GM21360 (cell line): Measurements from ENCODE around the gene HIVEP3.

ENCODE experiments used
- ATAC-seq: cut with Tn5 transposase; IDR thresholded peaks from one replicate; pipeline ENCODE4 v1.9.1; 2021; ENCODE audit warnings: mild to moderate bottlenecking, moderate library complexity; ENCODE audit not compliant: unreplicated experiment

The HIVEP3 gene

DNA sequence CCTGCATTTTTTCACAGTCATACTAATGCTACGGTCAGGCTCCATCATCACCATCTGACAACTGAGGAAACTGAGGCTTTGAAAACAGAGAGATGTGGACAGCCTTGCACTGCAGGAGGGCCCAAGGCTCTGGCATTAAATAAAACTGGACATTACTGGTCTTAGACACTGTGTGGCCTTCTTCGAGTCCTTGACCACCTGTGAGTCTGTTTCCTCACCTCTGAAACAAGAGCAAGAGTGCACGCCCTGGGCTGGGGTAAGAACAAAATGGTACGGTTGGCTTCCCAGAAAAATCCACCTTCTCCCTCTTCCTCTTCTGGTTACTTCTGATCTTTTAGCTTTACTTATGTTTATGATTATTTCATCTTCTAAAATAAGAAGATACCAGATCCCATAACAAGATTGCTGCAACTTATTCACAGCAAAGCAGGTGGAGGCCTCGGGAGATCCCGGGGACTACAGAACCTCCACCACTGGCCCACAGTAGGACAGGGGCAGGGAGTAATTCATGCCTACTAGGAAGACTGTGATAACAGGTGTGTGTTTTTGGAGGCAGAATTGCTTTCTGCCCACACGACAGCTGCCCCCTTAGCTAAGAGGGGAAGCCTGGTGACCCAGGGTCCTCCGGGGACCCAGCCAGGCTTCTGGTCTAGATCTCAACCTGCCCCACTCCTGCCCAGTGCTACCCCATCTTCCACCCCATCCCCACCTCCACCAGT lies 277.8 kb downstream of the HIVEP3 start:
- no peak for ATAC-seq

DNA sequence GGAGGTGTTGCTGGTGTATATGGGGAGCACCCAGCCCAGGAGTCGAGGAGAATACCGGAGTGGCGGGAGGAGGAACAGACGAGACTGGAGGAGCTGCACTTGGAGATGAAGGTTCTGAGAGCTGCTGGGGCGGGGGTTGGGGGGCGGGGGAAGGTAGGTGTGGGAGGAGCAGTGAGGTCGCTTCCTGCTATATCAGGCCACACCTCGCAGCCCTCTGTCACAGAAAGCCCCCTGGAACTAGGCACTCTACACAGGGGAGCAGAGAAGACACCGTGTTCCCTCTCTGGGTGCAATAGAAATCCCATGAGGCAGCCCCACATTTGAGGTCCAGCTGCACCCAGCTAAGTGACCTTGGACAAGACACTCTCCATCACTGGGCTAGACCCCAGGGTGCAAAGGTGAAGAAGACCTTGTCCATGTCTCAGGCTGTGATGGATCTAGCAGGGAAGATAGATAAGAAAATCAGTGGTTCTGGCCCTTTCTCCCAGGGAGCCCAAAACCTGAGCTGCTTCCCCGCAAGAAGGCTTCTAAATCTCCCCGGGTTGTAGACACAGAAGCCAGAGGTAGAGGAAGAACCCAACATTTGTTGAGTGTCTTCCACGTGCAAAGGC lies 278.5 kb downstream of the HIVEP3 start:
- no peak for ATAC-seq

DNA sequence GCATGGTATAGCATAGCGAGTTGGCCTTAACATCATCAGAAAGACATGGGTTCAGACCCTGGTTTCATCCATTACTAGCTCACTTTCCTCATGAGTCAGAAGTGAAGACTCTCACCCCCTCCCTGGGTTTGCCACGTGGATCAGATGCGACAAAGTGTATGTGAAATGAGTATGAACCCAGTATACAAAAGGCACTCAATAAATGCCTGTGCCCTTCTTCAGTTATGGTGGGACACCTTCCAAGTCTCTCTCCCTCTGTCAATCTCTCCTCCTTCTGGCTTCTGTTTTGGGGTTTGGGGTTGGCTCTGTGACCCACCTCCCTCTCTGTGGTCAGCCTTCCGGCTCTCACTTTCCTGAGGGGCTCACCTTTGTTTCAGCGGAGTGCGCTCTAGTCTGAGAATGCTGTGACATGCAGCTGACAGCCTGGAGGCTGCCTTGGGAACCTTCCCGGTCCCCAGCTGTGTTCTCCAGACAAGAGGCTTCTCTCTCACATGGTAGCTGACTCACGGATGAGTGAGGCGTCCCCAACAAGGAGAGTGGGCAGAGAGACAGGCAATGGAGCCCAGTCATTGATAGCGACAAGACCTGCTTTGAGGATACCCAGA lies 279.3 kb downstream of the HIVEP3 start:
- ATAC-seq = no peak

DNA sequence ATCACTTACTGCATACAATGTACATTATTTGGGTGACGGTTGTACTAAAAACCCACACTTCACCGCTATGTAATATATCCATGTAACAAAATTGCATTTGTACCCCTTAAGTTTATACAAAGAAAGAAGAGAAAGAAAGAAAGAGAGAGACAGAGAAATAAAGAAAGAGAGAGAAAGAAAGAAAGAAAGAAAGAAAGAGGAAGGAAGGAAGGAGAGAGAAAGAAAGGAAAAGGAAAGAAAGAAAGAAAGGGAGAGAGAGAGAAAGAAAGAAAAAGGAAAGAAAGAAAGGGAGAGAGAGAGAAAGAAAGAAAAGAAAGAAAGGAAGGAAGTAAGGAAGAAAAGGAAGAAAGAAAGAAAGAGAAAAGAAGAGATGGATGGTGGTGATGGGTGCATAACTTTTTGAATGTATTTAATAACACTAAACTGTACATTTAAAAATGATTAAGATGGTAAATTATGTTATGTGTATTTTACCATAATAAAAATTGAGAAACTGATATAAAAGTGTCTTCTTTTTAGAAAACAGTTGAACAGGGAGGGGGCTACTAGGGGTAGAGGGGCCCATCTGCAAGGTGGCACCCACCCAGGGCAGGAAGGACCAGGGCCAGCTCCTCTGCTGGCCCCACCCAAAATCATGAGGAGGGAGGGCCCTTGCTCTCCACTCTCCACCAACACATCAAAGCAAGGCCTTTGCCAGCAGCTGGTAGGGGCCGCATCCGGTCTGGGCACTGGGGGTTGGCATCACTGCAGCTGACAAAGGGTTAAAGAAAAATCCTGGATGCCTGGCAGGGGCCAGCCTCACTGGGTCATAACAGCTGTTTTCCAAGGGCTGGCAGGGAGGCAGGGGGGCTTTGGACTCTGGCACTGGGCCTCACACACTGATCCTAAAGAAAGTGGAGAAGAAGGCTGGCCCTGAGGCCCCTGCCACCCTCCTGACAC lies 280.4 kb downstream of the HIVEP3 start:
- no peak for ATAC-seq

DNA sequence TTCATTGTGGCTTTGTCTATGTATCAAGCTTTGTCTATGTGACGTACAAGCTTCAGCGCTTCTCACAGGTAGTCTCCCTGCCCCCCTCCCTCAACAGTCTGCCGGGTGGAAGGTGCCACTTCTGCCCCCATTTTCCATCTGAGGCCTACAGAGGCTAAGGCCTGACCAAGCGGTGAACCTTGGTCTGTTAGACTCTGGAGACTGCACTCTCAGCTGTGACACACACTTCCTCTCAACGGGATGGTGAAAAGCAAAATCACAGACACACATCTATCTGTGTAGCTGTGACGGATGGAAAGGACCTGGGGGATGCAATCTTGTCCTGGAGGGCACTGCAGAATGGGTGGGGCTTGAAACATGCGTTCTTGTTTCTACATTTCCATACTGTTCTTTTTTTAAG lies 281.4 kb downstream of the HIVEP3 start:
- ATAC-seq = no peak

DNA sequence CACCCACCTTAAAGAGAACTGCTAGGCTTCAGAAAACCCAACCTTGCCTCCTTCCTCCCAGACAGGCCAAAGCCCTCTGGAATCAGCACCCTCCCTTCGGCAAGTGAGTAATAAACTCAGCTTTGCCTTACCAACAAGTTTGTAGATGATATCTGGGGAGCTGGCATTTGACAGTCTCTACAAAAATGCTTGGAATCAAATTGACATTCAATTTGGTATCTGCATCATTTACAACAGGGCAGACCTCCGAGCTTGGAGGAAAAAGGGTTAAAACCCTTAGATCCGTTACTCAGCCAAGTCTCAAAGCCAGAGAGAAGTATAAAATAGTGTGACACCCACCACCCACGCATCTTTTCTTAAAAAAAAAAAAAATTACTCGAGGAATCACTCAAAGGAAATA lies 285.0 kb downstream of the HIVEP3 start:
- no peak for ATAC-seq

DNA sequence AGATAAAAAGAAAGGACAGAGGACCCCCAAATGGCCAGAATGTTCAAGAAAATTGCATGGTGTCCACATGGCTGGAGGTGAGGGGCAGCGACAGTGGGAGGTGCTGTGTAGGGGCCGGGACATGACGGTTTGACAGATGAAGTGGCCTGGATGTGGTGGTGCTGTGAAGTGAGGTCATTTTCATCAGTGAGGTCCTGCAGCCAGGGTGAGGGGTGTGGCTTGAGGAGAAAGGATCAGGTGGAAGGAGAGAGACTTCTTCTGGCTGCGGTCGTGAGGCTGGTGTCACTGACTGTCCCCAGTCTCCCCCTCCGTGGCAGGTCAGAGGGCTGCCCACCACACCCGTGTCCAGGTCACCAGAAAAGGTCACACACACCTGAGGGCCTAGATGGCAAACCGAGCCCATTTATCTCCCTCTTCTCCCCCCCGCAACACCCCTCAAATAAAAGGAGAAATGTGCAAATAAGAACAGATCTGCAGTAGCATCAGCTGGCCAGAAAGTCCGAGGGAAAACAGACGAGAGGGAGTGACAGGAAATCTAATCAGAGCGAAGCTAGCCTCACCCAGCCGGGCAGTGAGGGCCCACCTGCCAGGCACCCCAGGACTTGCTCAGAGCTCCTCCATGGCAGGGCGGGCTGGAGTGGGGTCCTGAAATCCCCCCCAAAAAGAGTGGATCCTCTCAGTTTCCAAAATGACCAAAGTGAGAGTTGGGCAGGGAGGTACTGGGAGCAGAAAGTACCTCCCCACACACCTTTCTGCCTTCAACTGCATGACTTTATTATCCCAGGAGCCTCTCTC lies 285.7 kb downstream of the HIVEP3 start:
- ATAC-seq = no peak

DNA sequence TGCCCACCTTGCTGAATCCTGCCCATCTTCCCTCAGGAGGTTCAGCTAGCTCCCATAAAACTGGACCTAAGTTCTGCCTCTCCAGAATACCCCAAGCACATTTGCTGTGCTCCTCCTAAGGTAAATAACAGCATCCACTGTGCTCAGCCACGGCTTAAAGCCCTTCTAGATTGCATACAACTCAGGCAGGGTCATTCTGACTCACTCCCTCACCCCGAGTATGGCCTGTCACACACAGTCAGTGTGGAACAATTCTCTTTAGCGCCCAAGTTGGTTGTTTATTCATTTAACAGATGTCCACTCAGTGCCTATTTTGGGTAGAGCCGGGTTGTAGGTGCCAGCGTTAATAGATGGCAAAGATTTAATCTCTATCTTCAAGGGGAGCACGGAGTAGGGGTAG lies 286.8 kb downstream of the HIVEP3 start:
- ATAC-seq = no peak

DNA sequence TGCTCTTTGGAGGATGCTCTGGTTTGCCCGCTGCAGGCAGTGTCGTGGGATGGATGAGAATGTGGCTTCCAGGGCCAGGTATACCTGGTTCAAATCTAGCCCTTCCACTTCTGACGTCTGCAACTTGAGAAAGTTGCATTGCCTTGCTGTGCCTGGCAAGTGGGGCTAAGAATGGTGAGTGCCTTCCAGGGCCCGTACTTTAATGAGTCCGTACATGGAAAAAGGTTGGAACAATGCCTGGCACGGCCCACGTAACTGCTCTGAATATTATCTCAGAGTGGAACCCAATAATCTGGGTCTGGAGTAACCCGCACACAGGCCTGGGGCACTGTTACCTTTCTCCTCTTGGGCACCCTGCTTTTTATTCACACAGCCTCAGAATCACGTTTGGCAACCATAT lies 287.6 kb downstream of the HIVEP3 start:
- no peak for ATAC-seq

DNA sequence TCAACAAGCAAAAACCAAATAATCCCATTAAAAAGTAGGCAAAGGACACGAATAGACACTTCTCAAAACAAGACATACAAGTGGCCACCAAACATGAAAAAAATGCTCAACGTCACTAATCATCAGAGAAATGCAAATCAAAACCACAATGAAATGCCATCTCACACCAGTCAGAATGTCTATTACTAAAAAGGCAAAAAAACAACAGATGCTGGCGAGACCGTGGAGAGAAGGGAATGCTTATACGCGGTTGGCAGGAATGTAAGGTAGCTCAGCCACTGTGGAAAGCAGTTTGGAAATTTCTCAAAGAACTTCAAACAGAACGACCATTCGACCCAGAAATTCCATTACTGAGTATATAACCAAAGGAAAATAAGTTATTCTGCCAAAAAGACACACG lies 289.2 kb downstream of the HIVEP3 start:
- no peak for ATAC-seq

DNA sequence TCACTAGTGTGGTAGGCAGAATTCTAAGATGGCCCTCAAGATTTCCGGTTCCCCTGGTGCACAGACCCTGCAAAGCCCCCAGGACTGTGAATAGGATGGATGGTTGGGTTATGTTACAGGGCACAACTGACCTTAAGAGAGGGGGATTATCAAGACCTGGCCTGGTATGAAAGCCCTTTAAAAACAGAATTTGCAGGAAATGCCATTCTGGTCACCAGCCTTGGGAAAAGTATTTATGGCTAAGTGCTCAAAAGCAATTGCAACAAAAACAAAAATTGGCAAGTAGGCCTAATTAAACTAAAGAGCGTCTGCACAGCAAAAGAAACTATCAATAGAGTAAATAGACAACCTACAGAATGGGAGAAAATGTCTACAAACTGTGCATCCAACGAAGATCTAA lies 289.6 kb downstream of the HIVEP3 start:
- ATAC-seq = no peak

DNA sequence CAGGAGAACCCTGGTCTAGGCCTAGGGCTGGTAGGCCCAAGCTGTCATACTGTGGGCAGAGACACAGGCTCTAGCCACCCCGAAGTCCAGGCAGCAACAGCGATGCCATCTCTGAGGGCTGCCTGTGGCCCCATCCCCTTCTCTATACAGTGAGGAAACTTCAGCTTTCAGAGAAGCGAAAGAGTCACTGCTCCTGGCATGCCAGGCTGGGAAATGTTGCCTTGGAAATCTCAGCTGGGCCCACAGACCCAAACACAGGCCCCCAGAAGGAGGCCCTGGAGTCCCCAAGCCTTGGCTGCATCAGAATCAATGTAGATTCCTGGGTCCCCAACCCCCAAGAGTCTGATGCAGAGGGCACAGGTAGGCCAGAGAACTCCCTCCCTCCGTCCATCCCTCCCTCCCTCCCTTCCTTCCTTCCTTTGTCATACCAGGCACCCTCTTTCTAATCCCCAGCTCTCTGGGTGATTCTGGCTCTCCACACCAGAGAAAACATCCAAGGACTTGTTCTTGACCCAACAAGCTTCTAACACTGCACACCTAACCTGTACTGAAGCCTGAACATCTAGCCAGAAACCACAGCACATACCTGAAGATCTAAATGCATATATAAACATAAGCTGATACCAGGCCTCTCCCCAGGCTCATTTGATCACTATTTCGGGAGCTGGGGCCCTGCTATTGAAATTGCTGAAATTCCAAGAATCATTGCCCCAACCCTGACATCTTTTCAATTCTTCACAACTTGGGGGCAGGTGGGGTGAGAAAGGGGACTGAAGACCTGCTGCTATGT lies 291.0 kb downstream of the HIVEP3 start:
- ATAC-seq = no peak

DNA sequence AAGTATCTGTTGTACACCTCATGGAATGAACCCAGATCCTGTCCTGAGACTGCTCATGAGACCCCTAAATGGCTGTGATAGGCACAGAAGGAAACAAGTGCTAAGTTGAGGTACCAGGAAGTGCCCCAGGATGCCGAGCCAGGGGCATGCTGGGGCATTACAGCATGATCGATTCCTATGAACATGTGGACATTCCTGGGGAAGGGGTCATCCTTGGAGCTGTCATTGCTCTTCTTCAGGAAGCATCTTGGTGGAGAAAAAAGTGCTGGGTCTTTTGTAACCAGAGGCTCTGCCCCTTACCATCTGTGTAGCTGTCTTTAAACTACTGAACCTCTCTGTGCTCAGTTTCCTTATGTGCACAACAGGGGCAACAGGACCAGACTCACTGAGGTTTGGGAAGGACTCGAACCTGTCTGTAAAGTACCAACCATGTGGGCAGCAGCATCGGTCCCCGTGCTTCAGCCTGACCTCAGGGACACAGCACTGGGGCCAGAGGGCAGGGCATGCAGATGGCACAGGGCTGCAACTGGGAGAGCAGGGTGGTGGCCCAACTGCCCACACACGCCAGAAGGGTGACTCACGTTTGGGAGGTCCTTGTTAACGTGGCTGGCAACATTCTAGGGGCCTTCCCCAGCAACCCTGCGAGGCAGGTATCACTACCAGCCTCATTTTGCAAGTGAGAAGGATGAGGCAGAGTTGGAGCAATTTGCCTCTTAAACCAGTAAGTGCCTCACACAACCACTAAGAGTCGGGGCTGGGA lies 291.9 kb downstream of the HIVEP3 start:
- no peak for ATAC-seq

DNA sequence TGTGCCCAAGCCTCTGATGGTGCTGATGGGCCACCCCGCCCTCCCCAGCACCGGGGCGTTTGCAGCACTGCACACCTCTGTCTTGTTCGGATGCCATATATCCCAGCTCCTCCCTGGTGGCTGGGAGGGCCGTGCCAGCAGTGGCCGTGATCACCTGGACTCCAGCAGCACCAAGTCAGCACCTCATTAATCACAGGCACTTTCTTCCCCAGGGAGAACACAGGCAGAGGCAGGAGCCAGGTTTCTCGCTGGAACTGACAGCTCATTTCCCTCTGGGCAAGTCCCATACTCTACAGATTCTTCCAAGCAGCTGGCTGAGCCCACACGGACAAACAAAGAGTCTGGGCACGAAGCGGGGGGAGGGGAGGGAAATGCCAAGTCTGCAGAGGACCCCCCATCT lies 292.6 kb downstream of the HIVEP3 start:
- ATAC-seq = no peak

DNA sequence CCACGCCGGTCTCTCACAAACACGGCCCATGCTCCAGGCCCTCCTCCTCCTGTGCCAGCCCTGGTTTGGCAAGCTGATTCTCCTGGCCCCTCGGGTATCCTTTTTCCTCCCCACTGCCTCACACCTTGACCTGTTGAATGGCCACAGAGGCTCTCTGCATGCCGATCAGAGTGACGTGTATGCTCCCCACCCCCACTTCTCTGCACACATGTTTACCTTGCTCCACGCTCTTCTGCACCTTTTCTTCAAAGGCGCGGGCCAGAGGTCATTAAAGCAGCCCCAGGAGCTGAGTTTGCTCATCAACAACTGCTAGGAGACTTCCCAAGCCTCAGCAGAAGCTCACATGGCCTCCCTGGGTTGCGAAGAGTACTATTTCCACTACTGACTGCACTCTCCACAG lies 295.0 kb downstream of the HIVEP3 start:
- ATAC-seq = no peak

DNA sequence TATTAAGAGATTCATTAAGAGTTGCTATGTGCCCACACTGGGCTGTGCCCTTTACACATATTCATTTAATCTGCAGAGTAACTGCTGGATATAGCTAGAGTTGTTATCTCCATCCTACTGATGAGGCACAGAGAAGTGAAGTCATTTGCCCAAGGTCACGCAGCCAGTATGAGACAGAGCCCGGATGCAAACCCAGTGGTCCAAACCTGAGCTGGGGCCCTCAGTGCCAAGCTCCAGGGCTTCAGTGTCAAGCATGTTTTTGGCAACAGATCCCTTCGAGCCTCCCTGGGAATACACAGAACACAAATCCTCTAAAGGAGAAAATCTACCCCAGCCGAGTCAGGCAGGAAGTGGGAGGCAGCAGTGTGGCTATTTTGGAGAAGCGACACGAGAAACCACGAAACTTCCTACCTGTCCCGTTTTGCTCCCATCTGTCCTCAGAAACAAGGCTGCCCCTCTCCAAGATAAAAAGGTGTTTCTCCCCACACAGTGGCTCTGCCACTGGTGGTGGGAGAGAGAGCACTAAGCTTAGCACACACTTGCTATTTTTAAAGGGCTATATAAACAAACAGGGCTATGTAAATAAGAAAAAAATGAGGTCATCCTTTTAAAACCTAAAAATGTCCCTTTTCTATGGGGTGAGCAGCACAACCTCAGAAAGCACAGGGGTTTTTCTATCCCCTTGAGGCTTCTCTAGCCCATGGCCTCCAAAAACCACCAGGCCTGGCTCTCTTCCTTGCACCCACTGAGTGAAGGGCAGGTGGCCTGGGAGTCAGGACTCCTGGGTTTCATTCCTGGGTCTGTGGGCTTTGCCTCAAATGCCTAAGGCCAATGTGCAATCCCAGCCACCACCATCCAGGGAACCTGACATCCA lies 295.6 kb downstream of the HIVEP3 start:
- ATAC-seq = peak; percentile 74

DNA sequence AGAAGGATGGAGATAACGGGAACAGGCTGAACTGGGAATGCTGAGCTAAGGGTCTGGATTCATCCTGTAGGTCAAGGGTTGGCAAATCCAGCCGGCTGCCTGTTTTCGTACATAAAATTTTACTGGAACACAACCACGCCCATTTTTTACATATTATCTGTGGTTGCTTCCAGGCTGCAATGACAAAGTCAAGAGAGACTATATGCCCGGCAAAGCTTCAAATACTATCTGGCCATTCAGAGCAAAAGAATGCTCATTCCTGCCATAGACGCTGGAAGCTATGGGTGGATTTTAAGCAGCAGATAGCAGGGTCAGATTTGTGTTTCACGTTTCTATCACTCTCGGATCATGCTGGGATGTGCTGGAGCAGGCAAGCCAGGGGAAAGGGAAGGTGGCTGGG lies 296.3 kb downstream of the HIVEP3 start:
- no peak for ATAC-seq

DNA sequence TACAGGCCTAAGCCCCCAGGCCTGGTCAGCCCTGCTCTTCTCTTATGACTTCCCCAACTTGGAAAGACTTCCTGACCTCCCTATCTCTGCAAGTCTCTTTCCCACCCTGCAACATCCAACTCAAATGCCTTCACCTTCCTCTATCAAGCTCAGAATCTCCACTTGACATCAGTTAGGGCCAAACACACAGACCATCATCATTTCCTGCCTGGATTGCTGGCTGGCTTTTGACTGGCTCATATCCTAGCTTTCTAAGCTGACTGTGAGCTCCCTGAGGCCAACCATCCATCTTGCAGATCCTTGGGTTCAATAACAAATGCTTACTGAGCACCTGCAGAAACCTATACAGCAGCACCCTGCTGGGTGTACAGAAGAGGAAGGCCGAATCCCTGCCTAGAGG lies 296.9 kb downstream of the HIVEP3 start:
- no peak for ATAC-seq
